Common myeloid progenitor, CD34-positive (primary cell): Measurements from ENCODE around the gene SLC48A1.
"Not testable (repeated sequence)": the region's sequence is repeated elsewhere in the genome, so short reads cannot be mapped to it uniquely, and the experiment has no call there.

ENCODE experiments used
- CTCF ChIA-PET: fragments of 350-600 bp; sonication (Branson Sonifier 250); formaldehyde crosslinking; loops from one replicate; lab custom pipeline; 2021; ENCODE audit warnings: antibody characterized with exemption; lab: Charles Lee
- POLR2A ChIA-PET: fragments of 350-600 bp; sonication (Branson Sonifier 250); formaldehyde crosslinking; loops from one replicate; lab custom pipeline; 2021; ENCODE audit warnings: antibody characterized with exemption; lab: Charles Lee
- DNase-seq, 3 donors: peaks; one replicate each; pipeline versions ENCODE4 v3.0.0 to v3.0.0-alpha.2; 2013
- H3K27ac ChIP-seq, 2 experiments: 1 replicate in 1 of 2; 2 replicates in 1 of 2; pipeline ENCODE4 v1.7.0; 2013; ENCODE audit warnings: inconsistent platforms in 2 of 2, low read length in 2 of 2, mild to moderate bottlenecking in 2 of 2, low read depth in 1 of 2, moderate library complexity in 1 of 2; ENCODE audit not compliant: severe bottlenecking in 2 of 2, insufficient read depth in 1 of 2, poor library complexity in 1 of 2
- H3K27me3 ChIP-seq, 5 experiments: replicated peaks in 2 of 5; 1 replicate in 3 of 5; 2 replicates in 2 of 5; pipeline versions ENCODE4 v1.6.1 to v1.7.0; 2013; ENCODE audit warnings: low read length in 4 of 5, mild to moderate bottlenecking in 2 of 5, moderate library complexity in 2 of 5, inconsistent platforms in 1 of 5; ENCODE audit not compliant: insufficient read depth in 5 of 5, control insufficient read depth in 4 of 5
- H3K36me3 ChIP-seq, 4 experiments: 1 replicate in 2 of 4; 2 replicates in 2 of 4; pipeline versions ENCODE4 v1.6.1 to v1.7.0; 2013; ENCODE audit warnings: low read length in 3 of 4, control low read depth in 1 of 4, mild to moderate bottlenecking in 1 of 4; ENCODE audit not compliant: control insufficient read depth in 4 of 4, insufficient read depth in 4 of 4
- H3K4me1 ChIP-seq, 4 experiments: 1 replicate in 3 of 4; 2 replicates in 1 of 4; pipeline versions ENCODE4 v1.6.1 to v1.7.1; 2013; ENCODE audit warnings: low read length in 3 of 4, mild to moderate bottlenecking in 3 of 4, control low read depth in 1 of 4, inconsistent platforms in 1 of 4, moderate library complexity in 1 of 4; ENCODE audit not compliant: control insufficient read depth in 4 of 4, insufficient read depth in 4 of 4; ENCODE audit errors: control extremely low read depth in 1 of 4
- H3K4me3 ChIP-seq, 7 experiments: 1 replicate in 4 of 7; 2 replicates in 3 of 7; pipeline versions ENCODE4 v1.5.1 to v1.7.0; 2013; ENCODE audit warnings: mild to moderate bottlenecking in 7 of 7, low read length in 6 of 7, moderate library complexity in 6 of 7, inconsistent platforms in 2 of 7, low read depth in 2 of 7, control low read depth in 1 of 7; ENCODE audit not compliant: insufficient read depth in 4 of 7, control insufficient read depth in 1 of 7; ENCODE audit errors: extremely low read depth in 1 of 7
- H3K9me3 ChIP-seq, 5 experiments: 1 replicate in 4 of 5; 2 replicates in 1 of 5; pipeline versions ENCODE4 v1.6.1 to v1.7.1; 2013; ENCODE audit warnings: low read length in 4 of 5, mild to moderate bottlenecking in 2 of 5, inconsistent platforms in 1 of 5, low read depth in 1 of 5, moderate library complexity in 1 of 5; ENCODE audit not compliant: control insufficient read depth in 4 of 5, insufficient read depth in 2 of 5; ENCODE audit errors: control extremely low read depth in 1 of 5
- WGBS: methylation state at CpG from one replicate; pipeline ENCODE4 v1.1.5; 2013; ENCODE audit not compliant: insufficient coverage; 5-methylcytosine and 5-hydroxymethylcytosine counted together

Gene SLC48A1

DNA sequence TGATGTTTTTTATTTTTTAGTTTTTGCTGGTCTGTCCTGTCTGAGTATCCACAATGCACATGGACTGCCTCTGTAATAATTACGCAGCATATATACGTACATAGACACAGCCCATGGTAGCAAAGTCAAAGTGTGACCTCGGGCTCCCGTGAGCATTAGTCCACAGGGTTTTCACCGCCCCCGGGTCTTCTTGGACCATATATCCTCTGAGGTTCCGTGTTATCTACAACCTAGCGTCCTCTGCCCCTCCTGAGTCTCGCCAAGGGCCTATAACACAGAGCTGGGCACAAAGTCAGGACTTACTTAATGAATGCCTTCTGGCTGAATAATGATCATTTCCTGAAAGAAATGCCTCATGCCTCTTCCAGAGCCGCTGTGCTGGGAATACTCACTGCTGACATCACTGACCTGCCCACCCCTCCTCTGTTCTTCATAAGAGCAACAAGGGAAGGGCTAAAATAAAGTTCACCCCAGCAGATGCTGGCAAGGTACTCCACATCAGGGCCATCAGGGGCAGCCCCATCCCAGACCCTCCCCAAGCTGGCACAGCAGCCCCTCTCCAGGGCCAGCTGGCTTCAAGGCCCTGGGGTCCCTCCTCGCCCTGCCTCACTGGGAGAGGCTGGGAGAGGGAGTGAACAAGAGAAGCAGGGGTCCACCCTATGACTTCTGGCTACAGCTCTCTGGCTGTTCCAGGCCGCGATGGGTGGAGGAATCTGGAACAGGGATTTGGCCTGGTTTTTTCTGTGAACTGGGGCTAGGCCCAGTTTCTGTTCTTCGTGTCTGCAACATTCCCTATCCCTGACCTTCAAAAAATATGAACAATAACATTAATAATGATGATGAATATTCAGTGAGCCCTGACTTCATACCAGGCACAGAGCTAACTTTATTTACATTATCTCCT lies 38.8 kb downstream of the SLC48A1 start:
- peaks cover 0 to 10% (median 3%) of the 10 kb centered on the region in 4 experiments for H3K36me3 ChIP-seq
- peak overlapping the region; percentile 59 to 88 for H3K27ac ChIP-seq
- peaks cover 48 to 98% (median 97%) of the 10 kb centered on the region in 4 experiments for H3K4me1 ChIP-seq
- no peaks in the 10 kb centered on the region for H3K9me3 ChIP-seq
- POLR2A ChIA-PET: interaction anchor here (0.7 kb wide), 1 partner anchor 24 kb away, joined by 3 read pairs; no protein-coding TSS in a partner anchor
- H3K4me3 ChIP-seq: peak overlapping the region in 3 of 7 experiments; percentile 40 to 68 (median 60)
- no peak for DNase-seq
- CTCF ChIA-PET: interaction anchor here (1.2 to 49.5 kb wide), 7 partner anchors 11 to 98 kb away, joined by 4 to 1391 read pairs (median 6); no protein-coding TSS in a partner anchor
- H3K27me3 ChIP-seq: no peaks in the 10 kb centered on the region
- 81% methylated on average over 11 of the region's 14 CpGs for WGBS

DNA sequence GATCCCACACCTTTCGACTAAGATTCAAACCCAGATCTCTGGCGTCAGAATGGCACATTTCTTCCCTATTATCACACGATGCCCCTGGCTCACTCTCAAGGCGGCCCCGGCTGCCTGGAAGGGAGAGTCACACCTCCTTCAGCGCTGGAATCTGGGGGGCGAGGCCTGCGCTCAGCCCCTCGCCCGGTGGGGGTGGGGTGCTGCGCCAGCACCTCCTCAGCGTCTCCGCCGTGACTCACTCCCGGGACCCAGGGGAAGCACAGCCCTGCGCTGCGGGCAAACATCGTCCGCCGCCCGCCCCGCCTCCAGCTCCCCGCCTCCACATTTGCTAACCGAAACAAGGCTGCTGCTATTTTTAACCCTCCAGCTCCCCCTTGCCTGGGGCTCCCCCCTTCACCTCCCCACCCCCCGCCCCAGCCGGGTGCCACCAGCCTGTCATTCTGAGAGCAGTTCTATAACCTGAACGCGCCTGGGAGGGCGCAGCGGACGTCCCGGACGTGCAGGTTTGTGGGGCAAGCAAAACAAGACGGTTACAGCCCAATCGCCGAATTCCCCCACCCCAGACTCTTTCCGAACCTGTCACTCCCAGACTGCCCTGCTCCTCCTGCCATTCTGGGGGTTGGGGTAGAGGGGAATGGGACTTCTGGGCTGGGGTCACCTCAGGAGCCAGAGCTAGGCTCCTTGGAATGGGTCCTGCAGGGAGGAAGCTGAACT lies 39.9 kb downstream of the SLC48A1 start:
- WGBS: 0% methylated on average over 11 of the region's 37 CpGs
- peak; percentile 91 to 98 (median 97) for DNase-seq
- Histone ChIP-seq H3K9me3 (no peaks in the 10 kb centered on the region), H3K36me3 (peaks cover 0 to 10% (median 4%) of the 10 kb centered on the region in 4 experiments), H3K27ac (peak overlapping the region; percentile 59 to 88), H3K4me3 (peak overlapping the region in 6 of 7 experiments; percentile 35 to 74 (median 58)), H3K27me3 (no peaks in the 10 kb centered on the region), H3K4me1 (peaks cover 45 to 98% (median 97%) of the 10 kb centered on the region in 4 experiments)
- ChIA-PET POLR2A (interaction anchor here (0.6 to 1.3 kb wide), 5 partner anchors 9 to 21 kb away, joined by 3 to 12 read pairs (median 3); no protein-coding TSS in a partner anchor), CTCF (interaction anchor here (1.2 to 49.5 kb wide), 11 partner anchors 9 to 99 kb away, joined by 3 to 1391 read pairs (median 6); no protein-coding TSS in a partner anchor)

GRCh38 chr12:47813511-47814196 lies 40.6 kb downstream of the SLC48A1 start:
- DNase-seq: no peak
- ChIA-PET CTCF (interaction anchor here (0.7 to 49.5 kb wide), 10 partner anchors 8 to 73 kb away, joined by 3 to 1391 read pairs (median 4); no protein-coding TSS in a partner anchor), POLR2A (interaction anchor here (0.6 to 1.3 kb wide), 8 partner anchors 9 to 22 kb away, joined by 3 to 12 read pairs (median 4); no protein-coding TSS in a partner anchor)
- peaks cover 0 to 10% (median 4%) of the 10 kb centered on the region in 4 experiments for H3K36me3 ChIP-seq
- H3K27me3 ChIP-seq: no peaks in the 10 kb centered on the region
- 15% methylated on average over 6 of the region's 9 CpGs for WGBS
- peak overlapping the region; percentile 18 to 74 (median 56) for H3K4me3 ChIP-seq
- H3K9me3 ChIP-seq: no peaks in the 10 kb centered on the region
- peak overlapping the region; percentile 69 to 88 for H3K27ac ChIP-seq
- H3K4me1 ChIP-seq: peaks cover 46 to 98% (median 97%) of the 10 kb centered on the region in 4 experiments

- H3K4me3 ChIP-seq: peak overlapping the region in 4 of 7 experiments; percentile 33 to 74 (median 64)
- CTCF ChIA-PET: interaction anchor here (1.0 to 49.5 kb wide), 6 partner anchors 7 to 45 kb away, joined by 3 to 1391 read pairs (median 6); no protein-coding TSS in a partner anchor
- POLR2A ChIA-PET: interaction anchor here (0.6 to 1.3 kb wide), 3 partner anchors 8 to 20 kb away, joined by 3 to 7 read pairs (median 4); no protein-coding TSS in a partner anchor
- no peaks in the 10 kb centered on the region for H3K9me3 ChIP-seq
- DNase-seq: no peak
- H3K27ac ChIP-seq: peak overlapping the region; percentile 69 to 88
- H3K36me3 ChIP-seq: peaks cover 0 to 10% (median 4%) of the 10 kb centered on the region in 4 experiments
- H3K4me1 ChIP-seq: peaks cover 38 to 94% (median 92%) of the 10 kb centered on the region in 4 experiments
- WGBS: 83% methylated on average over 3 of the region's 3 CpGs
- no peaks in the 10 kb centered on the region for H3K27me3 ChIP-seq
Measured at GRCh38 chr12:47814539-47815170, 41.6 kb downstream of the SLC48A1 start.

GRCh38 chr12:47815447-47815846 lies 42.4 kb downstream of the SLC48A1 start:
- not testable (repeated sequence) for H3K27me3 ChIP-seq, H3K9me3 ChIP-seq, DNase-seq, H3K27ac ChIP-seq
- ChIA-PET POLR2A (interaction anchor here (0.7 kb wide), 1 partner anchor 18 kb away, joined by 3 read pairs; no protein-coding TSS in a partner anchor), CTCF (interaction anchor here (1.0 to 49.5 kb wide), 2 partner anchors 14 to 23 kb away, joined by 3 to 1391 read pairs; no protein-coding TSS in a partner anchor)
- 100% methylated on average over 2 of the region's 5 CpGs for WGBS
- peaks cover 37 to 90% (median 89%) of the 10 kb centered on the region in 4 experiments for H3K4me1 ChIP-seq
- peak overlapping the region in 1 of 7 experiments; percentile 38 for H3K4me3 ChIP-seq
- H3K36me3 ChIP-seq: peaks cover 0 to 10% (median 4%) of the 10 kb centered on the region in 4 experiments
